ENCODE results near the gene SLC26A2.

SLC26A2 gene

DNA sequence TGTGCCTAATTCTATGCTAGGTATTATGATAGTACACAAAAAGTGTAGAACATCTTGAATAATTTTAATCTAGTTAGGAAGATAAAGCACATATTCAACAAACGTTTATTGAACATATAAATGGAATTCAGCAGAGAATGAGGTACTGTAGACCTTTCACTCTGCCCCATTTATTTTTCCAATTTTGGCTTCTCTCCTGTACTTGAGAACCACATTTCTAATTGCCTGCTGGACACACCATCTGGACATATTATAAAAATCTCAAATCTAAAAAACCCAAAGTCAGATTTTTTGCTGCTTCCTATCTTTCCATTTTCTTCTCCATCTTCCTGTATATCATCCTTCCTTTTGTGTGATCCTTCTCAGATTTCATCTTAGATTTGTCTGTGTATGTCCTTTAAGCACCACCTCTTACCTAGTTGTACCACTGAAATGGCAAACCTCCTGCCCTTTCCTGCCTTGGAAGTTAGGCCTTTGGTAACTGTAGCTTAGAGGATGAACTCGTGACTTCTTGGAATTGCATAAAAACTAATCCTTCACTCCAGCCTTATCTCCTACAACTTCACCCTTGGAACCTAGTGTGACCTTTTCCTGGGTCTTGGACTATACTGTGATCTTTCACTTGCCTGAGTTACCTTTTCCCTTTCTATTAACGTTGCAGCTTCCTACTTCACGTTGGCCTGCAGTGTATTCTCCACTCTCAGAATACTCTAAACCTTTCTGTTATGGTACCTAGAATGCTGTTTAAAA lies 8.8 kb downstream of the SLC26A2 start:
- H3K23ac ChIP-seq (ENCODE audit: low read length): no peak overlapping the region
- H2BK120ac ChIP-seq (ENCODE audit: low read depth, low read length): no peak overlapping the region
- H3K27me3 ChIP-seq (ENCODE audit: insufficient read depth, low read length, poor library complexity): no peaks in the 10 kb centered on the region
- no peak for DNase-seq
- no peak overlapping the region for H4K8ac ChIP-seq (ENCODE audit: low read depth, low read length)
- no peak overlapping the region for H3K4ac ChIP-seq (ENCODE audit: low read depth, low read length)
- H3K4me1 ChIP-seq (ENCODE audit: control insufficient read depth, low read depth, low read length): no peaks in the 10 kb centered on the region
- no peak overlapping the region for H2AK5ac ChIP-seq (ENCODE audit: low read length)
- no peak overlapping the region for H4K5ac ChIP-seq (ENCODE audit: low read length)
- no peak overlapping the region for H3K27ac ChIP-seq (ENCODE audit: low read depth, low read length)
- H3K36me3 ChIP-seq (ENCODE audit: control insufficient read depth, insufficient read depth, low read length): no peaks in the 10 kb centered on the region
- no peak overlapping the region for H2BK15ac ChIP-seq (replicated peaks; ENCODE audit: low read depth)
- H3K79me2 ChIP-seq (ENCODE audit: control insufficient read depth, insufficient read depth, low read length): no peaks in the 10 kb centered on the region
- H3K4me2 ChIP-seq (ENCODE audit: low read length): no peak overlapping the region
- no peak overlapping the region for H2BK5ac ChIP-seq (ENCODE audit: low read length)
- no peaks in the 10 kb centered on the region for H3K79me1 ChIP-seq (ENCODE audit: low read length)
- no peak overlapping the region for H3K18ac ChIP-seq (ENCODE audit: low read length)
- no peak overlapping the region for H3K4me3 ChIP-seq (ENCODE audit: low read length)
- no CpG with 5 or more reads among the region's 4 CpGs for WGBS (ENCODE audit: extremely low coverage, insufficient coverage, low lambda C conversion rate)
- no peak overlapping the region for H3K56ac ChIP-seq (ENCODE audit: low read length)
- H3K9ac ChIP-seq (ENCODE audit: low read length): no peak overlapping the region

DNA sequence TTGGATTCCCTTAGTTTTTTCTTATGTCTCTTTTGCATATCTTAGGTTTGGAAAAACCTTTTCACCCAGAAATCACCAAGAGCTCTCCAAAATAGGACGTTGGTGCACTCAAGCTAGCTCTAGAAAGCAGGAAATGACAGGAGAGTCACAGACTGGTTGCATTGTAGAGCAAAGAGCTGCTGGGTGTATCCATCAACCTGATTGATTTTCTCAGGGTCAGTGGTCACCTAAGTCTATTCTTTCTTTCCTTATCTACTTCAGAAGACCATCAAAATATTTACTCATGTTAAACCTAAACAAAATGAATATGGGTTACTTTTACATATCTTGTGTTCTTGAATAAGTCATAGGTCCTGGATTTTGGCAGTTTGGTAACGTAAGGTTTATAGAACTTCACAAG lies 14.9 kb downstream of the SLC26A2 start:
- Histone ChIP-seq H3K9ac (ENCODE audit: low read length) (no peak overlapping the region), H3K79me1 (ENCODE audit: low read length) (no peaks in the 10 kb centered on the region), H3K4me3 (ENCODE audit: low read length) (no peak overlapping the region), H3K56ac (ENCODE audit: low read length) (no peak overlapping the region), H2BK15ac (replicated peaks; ENCODE audit: low read depth) (no peak overlapping the region), H3K4ac (ENCODE audit: low read depth, low read length) (no peak overlapping the region), H2AK5ac (ENCODE audit: low read length) (no peak overlapping the region), H3K27ac (ENCODE audit: low read depth, low read length) (no peak overlapping the region), H2BK120ac (ENCODE audit: low read depth, low read length) (no peak overlapping the region), H3K27me3 (ENCODE audit: insufficient read depth, low read length, poor library complexity) (no peaks in the 10 kb centered on the region), H4K8ac (ENCODE audit: low read depth, low read length) (no peak overlapping the region), H3K18ac (ENCODE audit: low read length) (no peak overlapping the region), H3K36me3 (ENCODE audit: control insufficient read depth, insufficient read depth, low read length) (peaks cover 1% of the 10 kb centered on the region), H3K23ac (ENCODE audit: low read length) (no peak overlapping the region), H3K79me2 (ENCODE audit: control insufficient read depth, insufficient read depth, low read length) (no peaks in the 10 kb centered on the region), H4K5ac (ENCODE audit: low read length) (no peak overlapping the region), H3K4me2 (ENCODE audit: low read length) (no peak overlapping the region), H2BK5ac (ENCODE audit: low read length) (no peak overlapping the region), H3K4me1 (ENCODE audit: control insufficient read depth, low read depth, low read length) (no peaks in the 10 kb centered on the region)
- WGBS (ENCODE audit: extremely low coverage, insufficient coverage, low lambda C conversion rate): no CpG with 5 or more reads among the region's 2 CpGs
- no peak for DNase-seq

DNA sequence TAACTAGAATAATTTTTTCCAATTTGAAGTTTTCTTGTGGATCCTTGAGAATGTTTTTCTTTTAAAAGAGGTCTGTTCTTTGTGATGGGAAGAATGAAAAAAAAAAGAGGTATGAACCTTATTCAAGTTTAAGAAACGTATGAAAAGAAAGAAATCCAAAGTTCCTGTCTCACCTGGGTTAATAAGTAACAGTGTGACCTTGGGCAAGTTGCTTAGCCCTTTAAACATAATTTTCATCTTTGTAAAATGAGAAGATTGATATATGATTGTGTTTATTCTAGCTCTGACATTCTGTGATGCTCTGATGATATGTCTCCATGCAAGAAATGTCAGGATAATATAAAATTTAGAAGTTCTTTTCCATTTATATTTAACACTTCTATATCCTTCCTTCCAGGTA lies 19.3 kb downstream of the SLC26A2 start:
- Histone ChIP-seq H3K4me1 (ENCODE audit: control insufficient read depth, low read depth, low read length) (no peaks in the 10 kb centered on the region), H3K4ac (ENCODE audit: low read depth, low read length) (no peak overlapping the region), H4K8ac (ENCODE audit: low read depth, low read length) (no peak overlapping the region), H3K23ac (ENCODE audit: low read length) (no peak overlapping the region), H3K27me3 (ENCODE audit: insufficient read depth, low read length, poor library complexity) (no peaks in the 10 kb centered on the region), H3K4me2 (ENCODE audit: low read length) (no peak overlapping the region), H3K56ac (ENCODE audit: low read length) (no peak overlapping the region), H2BK5ac (ENCODE audit: low read length) (no peak overlapping the region), H3K4me3 (ENCODE audit: low read length) (no peak overlapping the region), H3K79me1 (ENCODE audit: low read length) (no peaks in the 10 kb centered on the region), H2BK120ac (ENCODE audit: low read depth, low read length) (no peak overlapping the region), H2AK5ac (ENCODE audit: low read length) (no peak overlapping the region), H3K79me2 (ENCODE audit: control insufficient read depth, insufficient read depth, low read length) (no peaks in the 10 kb centered on the region), H3K27ac (ENCODE audit: low read depth, low read length) (no peak overlapping the region), H2BK15ac (replicated peaks; ENCODE audit: low read depth) (no peak overlapping the region), H3K18ac (ENCODE audit: low read length) (no peak overlapping the region), H3K9ac (ENCODE audit: low read length) (no peak overlapping the region), H3K36me3 (ENCODE audit: control insufficient read depth, insufficient read depth, low read length) (peaks cover 1% of the 10 kb centered on the region), H4K5ac (ENCODE audit: low read length) (no peak overlapping the region)
- no peak for DNase-seq
- no CpG with 5 or more reads among the region's 1 CpG for WGBS (ENCODE audit: extremely low coverage, insufficient coverage, low lambda C conversion rate)

DNA sequence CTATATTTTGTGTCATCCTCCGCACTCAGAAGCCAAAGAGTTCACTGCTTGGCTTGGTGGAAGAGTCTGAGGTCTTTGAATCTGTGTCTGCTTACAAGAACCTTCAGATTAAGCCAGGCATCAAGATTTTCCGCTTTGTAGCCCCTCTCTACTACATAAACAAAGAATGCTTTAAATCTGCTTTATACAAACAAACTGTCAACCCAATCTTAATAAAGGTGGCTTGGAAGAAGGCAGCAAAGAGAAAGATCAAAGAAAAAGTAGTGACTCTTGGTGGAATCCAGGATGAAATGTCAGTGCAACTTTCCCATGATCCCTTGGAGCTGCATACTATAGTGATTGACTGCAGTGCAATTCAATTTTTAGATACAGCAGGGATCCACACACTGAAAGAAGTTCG lies 20.6 kb downstream of the SLC26A2 start:
- Histone ChIP-seq H4K5ac (ENCODE audit: low read length) (no peak overlapping the region), H3K4me1 (ENCODE audit: control insufficient read depth, low read depth, low read length) (no peaks in the 10 kb centered on the region), H3K4me2 (ENCODE audit: low read length) (no peak overlapping the region), H3K36me3 (ENCODE audit: control insufficient read depth, insufficient read depth, low read length) (peaks cover 1% of the 10 kb centered on the region), H3K56ac (ENCODE audit: low read length) (no peak overlapping the region), H2AK5ac (ENCODE audit: low read length) (no peak overlapping the region), H3K79me2 (ENCODE audit: control insufficient read depth, insufficient read depth, low read length) (no peaks in the 10 kb centered on the region), H3K4ac (ENCODE audit: low read depth, low read length) (no peak overlapping the region), H2BK15ac (replicated peaks; ENCODE audit: low read depth) (no peak overlapping the region), H3K9ac (ENCODE audit: low read length) (no peak overlapping the region), H3K27ac (ENCODE audit: low read depth, low read length) (no peak overlapping the region), H2BK120ac (ENCODE audit: low read depth, low read length) (no peak overlapping the region), H3K27me3 (ENCODE audit: insufficient read depth, low read length, poor library complexity) (no peaks in the 10 kb centered on the region), H3K23ac (ENCODE audit: low read length) (no peak overlapping the region), H3K4me3 (ENCODE audit: low read length) (no peak overlapping the region), H4K8ac (ENCODE audit: low read depth, low read length) (no peak overlapping the region), H3K18ac (ENCODE audit: low read length) (no peak overlapping the region), H3K79me1 (ENCODE audit: low read length) (no peaks in the 10 kb centered on the region), H2BK5ac (ENCODE audit: low read length) (no peak overlapping the region)
- WGBS (ENCODE audit: extremely low coverage, insufficient coverage, low lambda C conversion rate): no CpG with 5 or more reads among the region's 3 CpGs
- no peak for DNase-seq

DNA sequence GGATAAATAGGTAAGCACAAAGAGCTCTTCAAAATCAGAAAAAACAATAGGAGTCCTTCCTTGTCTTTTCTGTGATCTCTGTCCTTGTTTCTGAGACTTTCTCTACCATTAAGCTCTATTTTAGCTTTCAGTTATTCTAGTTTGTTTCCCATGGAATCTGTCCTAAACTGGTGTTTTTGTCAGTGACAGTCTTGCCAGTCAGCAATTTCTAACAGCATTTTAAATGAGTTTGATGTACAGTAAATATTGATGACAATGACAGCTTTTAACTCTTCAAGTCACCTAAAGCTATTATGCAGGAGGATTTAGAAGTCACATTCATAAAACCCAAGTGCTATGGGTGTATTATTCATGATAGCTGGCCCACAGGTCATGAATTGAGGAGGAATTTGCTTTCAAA lies 21.9 kb downstream of the SLC26A2 start:
- no peak overlapping the region for H3K4me2 ChIP-seq (ENCODE audit: low read length)
- H2BK15ac ChIP-seq (replicated peaks; ENCODE audit: low read depth): no peak overlapping the region
- H3K79me1 ChIP-seq (ENCODE audit: low read length): no peaks in the 10 kb centered on the region
- H3K18ac ChIP-seq (ENCODE audit: low read length): no peak overlapping the region
- peaks cover 1% of the 10 kb centered on the region for H3K36me3 ChIP-seq (ENCODE audit: control insufficient read depth, insufficient read depth, low read length)
- no peaks in the 10 kb centered on the region for H3K79me2 ChIP-seq (ENCODE audit: control insufficient read depth, insufficient read depth, low read length)
- H3K9ac ChIP-seq (ENCODE audit: low read length): no peak overlapping the region
- no peaks in the 10 kb centered on the region for H3K4me1 ChIP-seq (ENCODE audit: control insufficient read depth, low read depth, low read length)
- no peaks in the 10 kb centered on the region for H3K27me3 ChIP-seq (ENCODE audit: insufficient read depth, low read length, poor library complexity)
- no peak overlapping the region for H3K23ac ChIP-seq (ENCODE audit: low read length)
- no peak overlapping the region for H3K27ac ChIP-seq (ENCODE audit: low read depth, low read length)
- no peak overlapping the region for H3K4me3 ChIP-seq (ENCODE audit: low read length)
- no peak overlapping the region for H4K8ac ChIP-seq (ENCODE audit: low read depth, low read length)
- DNase-seq: no peak
- H2BK5ac ChIP-seq (ENCODE audit: low read length): no peak overlapping the region
- no peak overlapping the region for H3K4ac ChIP-seq (ENCODE audit: low read depth, low read length)
- no peak overlapping the region for H3K56ac ChIP-seq (ENCODE audit: low read length)
- H2BK120ac ChIP-seq (ENCODE audit: low read depth, low read length): no peak overlapping the region
- no peak overlapping the region for H4K5ac ChIP-seq (ENCODE audit: low read length)
- no peak overlapping the region for H2AK5ac ChIP-seq (ENCODE audit: low read length)

DNA sequence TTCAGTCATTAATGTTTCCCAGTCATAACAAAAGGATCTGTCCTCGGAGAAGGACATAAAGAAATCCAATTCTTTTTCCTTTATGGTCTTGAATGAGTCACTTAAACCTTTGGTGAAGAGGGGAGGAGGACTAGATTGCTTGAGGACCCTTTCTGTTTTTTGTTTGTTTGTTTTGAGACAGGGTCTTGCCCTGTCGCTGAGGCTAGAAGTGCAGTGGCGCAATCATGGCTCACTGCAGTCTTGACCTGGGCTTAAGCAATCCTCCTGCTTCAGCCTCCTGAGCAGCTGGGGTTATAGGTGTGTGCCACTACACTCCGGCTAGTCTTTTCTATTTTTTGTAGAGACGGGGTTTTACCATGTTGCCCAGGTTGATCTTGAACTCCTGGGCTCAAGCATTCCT lies 27.6 kb downstream of the SLC26A2 start:
- H3K4me2 ChIP-seq (ENCODE audit: low read length): no peak overlapping the region
- H3K4ac ChIP-seq (ENCODE audit: low read depth, low read length): no peak overlapping the region
- no peak overlapping the region for H3K4me3 ChIP-seq (ENCODE audit: low read length)
- H3K79me1 ChIP-seq (ENCODE audit: low read length): no peaks in the 10 kb centered on the region
- H3K23ac ChIP-seq (ENCODE audit: low read length): no peak overlapping the region
- no peaks in the 10 kb centered on the region for H3K36me3 ChIP-seq (ENCODE audit: control insufficient read depth, insufficient read depth, low read length)
- H2BK15ac ChIP-seq (replicated peaks; ENCODE audit: low read depth): no peak overlapping the region
- no peak overlapping the region for H3K9ac ChIP-seq (ENCODE audit: low read length)
- H3K4me1 ChIP-seq (ENCODE audit: control insufficient read depth, low read depth, low read length): no peaks in the 10 kb centered on the region
- H2BK5ac ChIP-seq (ENCODE audit: low read length): no peak overlapping the region
- no peak overlapping the region for H3K18ac ChIP-seq (ENCODE audit: low read length)
- no peak overlapping the region for H3K27ac ChIP-seq (ENCODE audit: low read depth, low read length)
- no peak overlapping the region for H3K56ac ChIP-seq (ENCODE audit: low read length)
- H4K5ac ChIP-seq (ENCODE audit: low read length): no peak overlapping the region
- no peak for DNase-seq
- H3K27me3 ChIP-seq (ENCODE audit: insufficient read depth, low read length, poor library complexity): no peaks in the 10 kb centered on the region
- H2BK120ac ChIP-seq (ENCODE audit: low read depth, low read length): no peak overlapping the region
- WGBS (ENCODE audit: extremely low coverage, insufficient coverage, low lambda C conversion rate): no CpG with 5 or more reads among the region's 5 CpGs
- H4K8ac ChIP-seq (ENCODE audit: low read depth, low read length): no peak overlapping the region
- no peak overlapping the region for H2AK5ac ChIP-seq (ENCODE audit: low read length)
- no peaks in the 10 kb centered on the region for H3K79me2 ChIP-seq (ENCODE audit: control insufficient read depth, insufficient read depth, low read length)

Measured in mesendoderm (in vitro differentiated cells).